Cortex of kidney (tissue), 1 donor: ENCODE measurements around the gene BCL2.
"Not testable (repeated sequence)": the region's sequence is repeated elsewhere in the genome, so short reads cannot be mapped to it uniquely, and the experiment has no call there.

Source experiments
- DNase-seq: peaks from one replicate; lab custom pipeline; 2025; lab: John Stamatoyannopoulos, UW

BCL2 gene

DNA sequence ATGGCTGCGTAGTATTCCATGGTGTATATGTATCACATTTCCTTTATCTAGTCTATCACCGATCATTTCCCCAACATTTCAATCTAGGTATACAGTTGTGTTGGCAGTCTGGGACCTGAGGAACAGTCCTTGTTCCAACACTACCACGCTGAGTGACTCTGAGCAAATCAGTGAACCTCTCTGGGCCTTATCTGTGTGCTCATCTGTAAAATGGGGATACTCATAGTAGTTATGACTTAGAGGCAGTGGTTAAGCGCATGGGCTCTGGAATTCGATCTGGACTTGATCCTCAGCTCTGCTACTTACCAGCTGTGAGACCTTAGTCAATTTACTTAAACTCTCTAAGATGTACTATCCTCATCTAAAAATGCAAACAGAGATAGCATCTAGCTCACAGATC is 85.1 kb downstream of the BCL2 start:
- DNase-seq, result no peak

DNA sequence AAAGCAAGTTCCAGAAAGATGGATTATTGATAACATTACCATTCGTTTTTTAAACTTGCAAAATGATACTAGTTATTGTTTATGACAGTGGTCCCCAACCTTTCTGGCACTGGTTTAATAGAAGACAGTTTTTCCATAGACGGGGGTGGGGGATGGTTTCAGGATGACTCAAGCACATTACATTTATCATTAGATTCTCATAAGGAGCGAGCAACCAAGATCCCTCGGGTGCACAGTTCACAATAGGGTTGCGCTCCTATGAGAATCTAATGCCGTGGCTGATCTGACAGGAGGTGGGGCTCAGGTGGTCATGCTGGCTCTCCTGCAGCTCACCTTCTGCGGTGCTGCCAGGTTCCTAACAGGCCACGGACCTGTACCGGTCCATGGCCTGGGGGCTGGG is 86.2 kb downstream of the BCL2 start:
- DNase-seq, result no peak

- DNase-seq, result no peak
Measured at GRCh38 chr18:63232826-63233225, 86.7 kb downstream of the BCL2 start.

DNA sequence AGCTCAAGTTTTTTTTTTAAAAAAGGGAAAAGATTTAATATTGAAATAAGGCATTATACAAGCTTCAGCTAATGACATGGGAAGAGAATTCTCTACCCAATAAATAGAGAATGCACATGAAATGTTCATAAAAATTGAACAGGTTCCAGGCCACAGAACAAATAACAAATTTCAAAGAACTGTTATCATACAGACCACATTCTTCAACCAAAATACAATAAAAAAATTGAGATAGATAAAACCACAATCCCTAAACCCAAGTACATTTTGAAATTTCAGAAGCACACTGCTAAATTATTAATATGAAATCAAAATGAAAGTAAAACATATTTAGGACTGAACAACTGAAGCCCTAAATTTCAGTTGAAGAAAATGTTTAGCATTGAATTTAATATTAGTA is 89.6 kb downstream of the BCL2 start:
- no peak for DNase-seq

- no peak for DNase-seq
Measured at GRCh38 chr18:63225434-63225833, 94.1 kb downstream of the BCL2 start.

- DNase-seq, result no peak
Measured at GRCh38 chr18:63224630-63225029, 94.9 kb downstream of the BCL2 start.

GRCh38 chr18:63223837-63224236 is 95.7 kb downstream of the BCL2 start:
- DNase-seq, result no peak

GRCh38 chr18:63220903-63221302 is 98.7 kb downstream of the BCL2 start:
- DNase-seq, result no peak

DNA sequence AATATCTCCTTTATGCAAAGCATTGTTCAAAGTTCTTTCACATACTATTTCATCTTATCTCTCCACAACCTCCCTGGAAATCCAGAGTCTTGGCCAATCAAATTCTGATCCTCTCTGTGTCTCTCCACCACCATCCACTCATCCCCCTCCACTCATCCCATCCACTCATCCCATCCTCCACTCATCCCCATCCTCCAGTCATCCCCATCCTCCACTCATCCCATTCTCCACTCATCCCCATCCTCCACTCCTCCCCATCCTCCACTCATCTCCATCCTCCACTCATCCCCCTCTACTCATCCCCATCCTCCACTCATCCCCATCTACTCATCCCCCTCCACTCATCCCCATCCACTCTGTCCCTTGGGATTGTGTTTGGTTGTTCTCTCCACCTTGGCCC is 101.1 kb downstream of the BCL2 start:
- DNase-seq, result no peak

- DNase-seq, result no peak
Measured at GRCh38 chr18:63216516-63217311, 102.9 kb downstream of the BCL2 start.

GRCh38 chr18:63213936-63214671 is 105.5 kb downstream of the BCL2 start:
- DNase-seq, result no peak

GRCh38 chr18:63213331-63213900 is 106.2 kb downstream of the BCL2 start:
- no peak for DNase-seq

DNA sequence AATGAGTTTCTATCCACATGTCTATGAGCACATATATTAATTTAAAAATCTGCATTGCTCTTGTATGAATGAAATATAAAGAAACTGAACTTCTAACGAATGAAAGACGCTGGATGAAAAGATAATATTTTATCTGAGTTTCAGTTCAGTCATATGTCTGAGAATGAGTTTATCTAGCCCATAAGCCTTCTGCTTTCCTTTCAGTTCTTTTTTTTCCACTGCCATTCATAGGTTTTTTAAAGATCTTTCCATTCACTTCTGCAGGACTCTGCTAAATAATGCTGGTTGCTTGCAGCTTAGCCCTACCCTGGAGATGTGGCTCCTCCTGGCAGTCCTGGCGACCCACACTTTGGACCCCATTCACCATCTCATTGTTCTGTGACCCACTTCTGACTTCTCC is 109.0 kb downstream of the BCL2 start:
- no peak for DNase-seq

DNA sequence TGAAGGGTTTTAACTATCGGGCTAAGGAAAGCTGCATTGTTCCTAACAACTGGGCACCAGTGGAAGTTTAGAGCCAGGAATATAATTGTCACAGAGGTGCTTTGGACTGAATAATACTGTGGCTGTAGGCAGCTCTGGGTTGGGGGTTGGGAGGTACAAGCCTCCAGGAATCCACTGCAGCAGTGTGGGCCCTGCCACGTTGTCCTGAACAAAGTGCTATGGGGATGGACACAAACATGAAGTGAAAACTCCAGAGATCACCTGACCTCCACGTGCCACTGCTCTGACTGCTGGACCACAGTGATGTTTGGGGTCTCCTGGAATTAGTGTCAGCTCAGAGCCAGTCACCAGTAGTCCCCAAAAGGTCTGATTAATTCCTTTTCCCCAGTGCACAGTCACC is 110.9 kb downstream of the BCL2 start:
- no peak for DNase-seq

GRCh38 chr18:63207835-63208234 is 111.7 kb downstream of the BCL2 start:
- DNase-seq, result no peak

GRCh38 chr18:63207143-63207790 is 112.3 kb downstream of the BCL2 start:
- DNase-seq, result no peak

- no peak for DNase-seq
Measured at GRCh38 chr18:63206433-63207142, 113.0 kb downstream of the BCL2 start.

- DNase-seq, result no peak
Measured at GRCh38 chr18:63205791-63206252, 113.7 kb downstream of the BCL2 start.

GRCh38 chr18:63203497-63203896 is 116.1 kb downstream of the BCL2 start:
- no peak for DNase-seq

DNA sequence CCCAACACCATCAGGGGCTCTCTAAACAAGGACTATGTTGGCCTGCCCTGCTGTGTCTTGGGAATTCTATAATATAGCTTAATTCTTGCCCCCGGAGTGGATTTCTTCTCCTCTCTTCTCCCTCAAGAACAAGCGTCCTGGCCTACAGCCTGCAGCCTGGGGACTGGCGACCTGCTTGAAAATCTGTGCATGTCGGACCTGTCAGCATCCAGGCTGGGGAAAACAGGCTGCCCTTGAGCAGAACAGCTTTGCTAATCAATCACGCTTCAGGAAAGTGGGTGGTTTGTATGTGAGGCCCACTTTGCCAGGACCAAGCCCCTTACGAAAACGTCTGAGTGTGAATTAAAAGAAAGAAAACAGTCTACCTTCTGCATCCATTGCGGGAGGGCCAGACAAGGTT is 116.7 kb downstream of the BCL2 start:
- DNase-seq, result no peak

DNA sequence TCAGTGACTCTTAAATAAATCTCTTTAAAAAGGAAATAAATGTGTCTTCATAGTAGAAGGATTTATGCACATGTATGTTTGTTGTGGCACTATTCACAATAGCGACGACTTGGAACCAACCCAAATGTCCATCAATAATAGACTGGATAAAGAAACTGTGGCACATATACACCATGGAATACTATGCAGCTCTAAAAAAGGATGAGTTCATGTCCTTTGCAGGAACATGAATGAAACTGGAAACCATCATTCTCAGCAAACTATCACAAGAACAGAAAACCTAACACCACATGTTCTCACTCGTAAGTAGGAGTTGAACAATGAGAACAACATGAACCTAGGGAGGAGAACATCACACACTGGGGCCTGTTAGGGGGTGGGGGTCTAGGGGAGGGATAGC is 118.1 kb downstream of the BCL2 start:
- not testable (repeated sequence) for DNase-seq

- DNase-seq, result no peak
Measured at GRCh38 chr18:63199743-63200241, 119.8 kb downstream of the BCL2 start.
